Mononuclear cell (primary cell): ENCODE data around the gene EIF3I. TPM values are rescaled to one million over a fixed set of nuclear protein-coding genes. Genes with fewer than 3 reads are reported as not detected.
"Not testable (repeated sequence)": the region's sequence is repeated elsewhere in the genome, so short reads cannot be mapped to it uniquely, and the experiment has no call there.

Experiments
- H3K27me3 ChIP-seq: 2 replicates; pipeline ENCODE4 v1.6.0; 2011; ENCODE audit warnings: low read length, control low read depth; ENCODE audit not compliant: insufficient read depth
- H3K4me1 ChIP-seq: 2 replicates; pipeline ENCODE4 v1.5.1; 2011; ENCODE audit warnings: mild to moderate bottlenecking, low read length, control low read depth; ENCODE audit not compliant: insufficient read depth
- H3K4me3 ChIP-seq: 2 replicates; pipeline ENCODE4 v1.5.1; 2011; ENCODE audit warnings: mild to moderate bottlenecking, low read length, moderate library complexity
- H3K9me3 ChIP-seq: 2 replicates; pipeline ENCODE4 v1.5.1; 2011; ENCODE audit warnings: low read depth, mild to moderate bottlenecking, control low read depth, low read length
- total RNA-seq: library from RNA; depleted of rRNA; stranded (reverse); fragments of >200 nt; gene quantifications from one replicate; pipeline ENCODE4 v1.2.3, GENCODE V29; 2012

The EIF3I gene
- total RNA-seq, 1 donor: 122 TPM

- no peaks in the 10 kb centered on the region for H3K9me3 ChIP-seq
- peak overlapping the region; percentile 8 for H3K4me3 ChIP-seq
- H3K4me1 ChIP-seq: peaks cover 73% of the 10 kb centered on the region
- no peaks in the 10 kb centered on the region for H3K27me3 ChIP-seq
These were observed 34.4 kb downstream of the EIF3I start for GRCh38 chr1:32256473-32257226.

- Histone ChIP-seq H3K4me1 (peaks cover 68% of the 10 kb centered on the region), H3K27me3 (no peaks in the 10 kb centered on the region), H3K4me3 (no peak overlapping the region), H3K9me3 (no peaks in the 10 kb centered on the region)
These were observed 35.0 kb downstream of the EIF3I start for GRCh38 chr1:32257227-32257508.

GRCh38 chr1:32263236-32263593, 41.0 kb downstream of the EIF3I start:
- H3K9me3 ChIP-seq, H3K4me3 ChIP-seq, H3K27me3 ChIP-seq: not testable (repeated sequence)
- H3K4me1 ChIP-seq: peaks cover 61% of the 10 kb centered on the region

GRCh38 chr1:32263744-32264143, 41.5 kb downstream of the EIF3I start:
- Histone ChIP-seq H3K27me3 (no peaks in the 10 kb centered on the region), H3K4me1 (peaks cover 58% of the 10 kb centered on the region), H3K9me3 (no peaks in the 10 kb centered on the region), H3K4me3 (no peak overlapping the region)

GRCh38 chr1:32265846-32266245, 43.6 kb downstream of the EIF3I start:
- no peak overlapping the region for H3K4me3 ChIP-seq
- peaks cover 45% of the 10 kb centered on the region for H3K4me1 ChIP-seq
- no peaks in the 10 kb centered on the region for H3K27me3 ChIP-seq
- H3K9me3 ChIP-seq: no peaks in the 10 kb centered on the region

GRCh38 chr1:32266921-32267591, 44.8 kb downstream of the EIF3I start:
- no peaks in the 10 kb centered on the region for H3K27me3 ChIP-seq
- no peaks in the 10 kb centered on the region for H3K9me3 ChIP-seq
- peaks cover 58% of the 10 kb centered on the region for H3K4me1 ChIP-seq
- no peak overlapping the region for H3K4me3 ChIP-seq

- Histone ChIP-seq H3K4me1 (peaks cover 65% of the 10 kb centered on the region), H3K4me3 (no peak overlapping the region), H3K27me3 (no peaks in the 10 kb centered on the region), H3K9me3 (no peaks in the 10 kb centered on the region)
These were observed 47.5 kb downstream of the EIF3I start for GRCh38 chr1:32269744-32270143.

GRCh38 chr1:32272557-32273390, 50.6 kb downstream of the EIF3I start:
- Histone ChIP-seq H3K9me3 (no peaks in the 10 kb centered on the region), H3K4me1 (peaks cover 48% of the 10 kb centered on the region), H3K4me3 (no peak overlapping the region), H3K27me3 (no peaks in the 10 kb centered on the region)

GRCh38 chr1:32273391-32274208, 51.4 kb downstream of the EIF3I start:
- no peak overlapping the region for H3K4me3 ChIP-seq
- H3K4me1 ChIP-seq: peaks cover 48% of the 10 kb centered on the region
- H3K9me3 ChIP-seq: no peaks in the 10 kb centered on the region
- no peaks in the 10 kb centered on the region for H3K27me3 ChIP-seq

GRCh38 chr1:32274646-32275340, 52.6 kb downstream of the EIF3I start:
- peaks cover 48% of the 10 kb centered on the region for H3K4me1 ChIP-seq
- H3K4me3 ChIP-seq: no peak overlapping the region

GRCh38 chr1:32275424-32275823, 53.2 kb downstream of the EIF3I start:
- no peaks in the 10 kb centered on the region for H3K27me3 ChIP-seq
- peaks cover 48% of the 10 kb centered on the region for H3K4me1 ChIP-seq
- H3K9me3 ChIP-seq: no peaks in the 10 kb centered on the region
- no peak overlapping the region for H3K4me3 ChIP-seq

More at GRCh38 chr1:32274646-32275340, 52.6 kb downstream of the EIF3I start:
- Histone ChIP-seq H3K27me3 (no peaks in the 10 kb centered on the region), H3K9me3 (no peaks in the 10 kb centered on the region)

GRCh38 chr1:32276032-32276782, 54.0 kb downstream of the EIF3I start:
- H3K4me3 ChIP-seq: no peak overlapping the region
- no peaks in the 10 kb centered on the region for H3K27me3 ChIP-seq
- no peaks in the 10 kb centered on the region for H3K9me3 ChIP-seq
- H3K4me1 ChIP-seq: peaks cover 43% of the 10 kb centered on the region
